ENCODE data around the gene NDUFAF5.

DNA sequence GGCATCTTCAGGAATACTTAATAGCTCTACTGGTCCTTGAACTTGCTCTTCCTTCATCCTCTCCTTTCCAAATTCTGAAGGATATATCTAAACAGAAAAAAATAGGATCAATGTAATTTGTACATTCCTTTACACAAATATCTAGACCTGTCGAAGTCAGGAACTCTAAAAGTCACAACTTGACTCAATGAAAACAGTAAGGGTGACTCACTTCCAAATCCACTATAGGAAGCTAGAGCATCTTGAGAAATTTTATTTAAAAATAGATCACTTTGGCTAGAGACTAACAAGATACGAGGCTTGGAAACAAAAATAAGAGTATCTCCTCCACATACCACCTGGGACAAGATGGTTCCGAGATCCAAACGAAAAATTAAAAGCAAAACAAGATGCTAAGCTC lies 12.3 kb upstream of the NDUFAF5 start:
- TF ChIP-seq, protein P1, sequence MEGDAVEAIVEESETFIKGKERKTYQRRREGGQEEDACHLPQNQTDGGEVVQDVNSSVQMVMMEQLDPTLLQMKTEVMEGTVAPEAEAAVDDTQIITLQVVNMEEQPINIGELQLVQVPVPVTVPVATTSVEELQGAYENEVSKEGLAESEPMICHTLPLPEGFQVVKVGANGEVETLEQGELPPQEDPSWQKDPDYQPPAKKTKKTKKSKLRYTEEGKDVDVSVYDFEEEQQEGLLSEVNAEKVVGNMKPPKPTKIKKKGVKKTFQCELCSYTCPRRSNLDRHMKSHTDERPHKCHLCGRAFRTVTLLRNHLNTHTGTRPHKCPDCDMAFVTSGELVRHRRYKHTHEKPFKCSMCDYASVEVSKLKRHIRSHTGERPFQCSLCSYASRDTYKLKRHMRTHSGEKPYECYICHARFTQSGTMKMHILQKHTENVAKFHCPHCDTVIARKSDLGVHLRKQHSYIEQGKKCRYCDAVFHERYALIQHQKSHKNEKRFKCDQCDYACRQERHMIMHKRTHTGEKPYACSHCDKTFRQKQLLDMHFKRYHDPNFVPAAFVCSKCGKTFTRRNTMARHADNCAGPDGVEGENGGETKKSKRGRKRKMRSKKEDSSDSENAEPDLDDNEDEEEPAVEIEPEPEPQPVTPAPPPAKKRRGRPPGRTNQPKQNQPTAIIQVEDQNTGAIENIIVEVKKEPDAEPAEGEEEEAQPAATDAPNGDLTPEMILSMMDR (IDR thresholded peaks at IDR 0.05; ENCODE audit: insufficient read depth, low read length, poor library complexity, severe bottlenecking) = no peak
- TF ChIP-seq EZH2phosphoT487 (conservative IDR thresholded peaks at IDR 0.05; ENCODE audit: low read length) = no peak

All from SU-DHL-6 (cell line).